ENCODE data around the gene TMEM143.
A peak's percentile ranks its signal among the peaks of the same experiment; 100 is the strongest.

The TMEM143 gene

DNA sequence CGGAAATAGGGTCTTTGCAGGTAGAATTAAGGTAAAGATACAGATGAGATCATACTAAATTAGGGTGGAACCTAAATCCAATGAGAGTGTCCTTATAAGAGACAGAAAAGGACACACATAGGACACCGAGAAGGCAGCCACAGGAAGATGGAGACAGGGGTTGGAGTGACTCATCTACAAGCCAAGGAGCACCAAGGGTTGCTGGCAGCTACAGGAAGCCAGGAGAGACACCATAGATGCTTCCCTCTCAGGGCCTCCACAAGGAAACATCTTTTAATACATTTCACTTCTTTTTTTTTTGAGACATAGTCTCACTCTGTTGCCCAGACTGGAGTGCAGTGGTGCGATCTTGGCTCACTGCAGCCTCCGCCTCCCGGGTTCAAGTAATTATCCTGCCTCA, 10.1 kb downstream of the TMEM143 start:
- no peak for DNase-seq

- DNase-seq, result peak; percentile 69 to 81
Measured at GRCh38 chr19:48351341-48351752, 12.4 kb downstream of the TMEM143 start.

GRCh38 chr19:48350856-48351255, 12.9 kb downstream of the TMEM143 start:
- DNase-seq, result no peak

- no peak for DNase-seq
Measured at GRCh38 chr19:48348737-48349136, 15.0 kb downstream of the TMEM143 start.

- no peak for DNase-seq
Measured at GRCh38 chr19:48348045-48348444, 15.7 kb downstream of the TMEM143 start.

DNA sequence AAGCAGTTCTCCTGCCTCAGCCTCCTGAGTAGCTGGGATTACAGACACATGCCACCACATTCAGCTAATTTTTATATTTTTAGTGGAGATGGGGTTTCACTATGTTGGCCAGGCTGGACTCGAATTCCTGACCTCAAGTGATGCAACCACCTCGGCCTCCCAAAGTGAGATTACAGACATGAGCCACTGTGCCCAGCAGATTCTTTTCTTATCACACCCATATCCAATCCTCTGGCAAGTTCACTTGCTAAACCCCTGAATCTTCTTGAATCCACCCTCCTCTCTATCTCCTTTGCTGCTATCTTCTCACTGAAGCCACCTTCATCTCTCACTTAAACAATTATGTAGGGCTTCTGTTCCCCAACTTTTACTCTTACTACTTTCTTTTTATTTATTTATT, 17.5 kb downstream of the TMEM143 start:
- no peak for DNase-seq

DNA sequence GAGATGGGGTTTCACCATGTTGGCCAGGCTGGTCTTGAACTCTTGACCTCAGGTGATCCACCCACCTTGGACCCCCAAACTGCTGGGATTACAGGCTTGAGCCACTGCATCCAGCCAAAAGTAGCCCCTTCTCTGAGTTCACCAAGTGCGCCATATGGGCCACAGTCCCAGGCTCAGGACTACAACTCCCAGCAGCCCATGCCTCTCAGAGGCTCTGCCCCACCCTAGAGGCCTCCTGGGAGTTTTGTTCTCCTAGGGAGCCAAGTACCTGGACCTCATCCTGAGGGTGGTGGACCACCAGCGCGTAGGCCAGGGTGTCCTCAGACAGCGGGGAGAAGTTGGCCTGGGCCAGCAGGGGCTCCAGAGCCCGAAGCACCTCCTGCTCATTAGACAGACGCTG, 18.8 kb downstream of the TMEM143 start:
- DNase-seq, result no peak

DNA sequence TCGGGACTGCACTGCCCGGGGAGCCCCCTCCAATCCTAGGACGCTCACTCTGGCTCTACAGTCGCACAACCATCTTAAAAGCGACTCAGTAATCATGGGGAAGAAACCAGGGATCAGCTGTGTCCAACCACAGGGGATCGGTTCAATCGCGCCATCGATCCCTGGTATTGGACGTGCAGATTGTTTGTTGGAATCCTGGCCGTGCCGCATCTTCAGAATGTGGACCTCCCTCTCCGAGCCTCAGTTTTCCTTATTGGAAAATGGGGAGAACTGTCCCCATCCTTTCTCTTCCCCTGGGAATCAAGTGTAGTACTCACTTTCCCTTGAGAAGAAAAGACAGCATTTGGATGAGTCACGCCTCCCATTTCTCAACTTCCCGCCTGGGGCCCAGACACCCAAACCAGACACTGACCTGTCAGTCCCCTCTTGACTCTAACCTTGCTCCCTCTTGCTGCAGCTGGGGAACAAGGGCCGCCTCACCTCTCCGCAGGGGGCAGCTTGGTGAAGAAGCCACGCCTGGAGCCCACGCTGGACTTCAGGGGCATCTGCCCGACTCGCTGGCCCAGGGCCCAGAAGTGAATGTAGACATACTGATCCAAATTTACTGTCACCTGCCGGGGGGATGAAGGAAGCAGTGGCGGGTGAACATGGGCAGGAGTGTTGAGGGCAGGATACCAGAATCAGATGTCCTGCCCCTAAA, 20.7 kb downstream of the TMEM143 start:
- DNase-seq, result no peak

GRCh38 chr19:48342414-48342738, 21.4 kb downstream of the TMEM143 start:
- no peak for DNase-seq

GRCh38 chr19:48341515-48342413, 22.0 kb downstream of the TMEM143 start:
- DNase-seq, result no peak

DNA sequence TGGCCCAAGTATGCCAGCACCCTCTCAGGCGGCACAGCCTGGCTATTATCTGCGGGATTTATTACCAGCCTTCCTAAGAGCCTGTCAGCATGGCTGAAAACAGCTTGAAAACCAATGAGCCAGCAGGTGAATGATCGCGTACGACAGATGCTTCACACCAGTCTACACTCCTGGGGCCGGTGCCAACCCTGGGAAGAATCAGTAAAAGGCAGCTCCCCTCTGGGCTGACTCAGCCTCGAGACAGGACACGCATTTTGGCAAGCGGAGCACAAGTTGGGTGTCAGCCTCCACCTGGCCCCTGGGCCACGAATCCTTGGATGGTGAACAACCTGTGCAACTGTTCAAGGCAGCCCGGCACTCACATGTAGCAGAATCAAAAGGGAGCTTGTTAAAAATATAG, 22.7 kb downstream of the TMEM143 start:
- no peak for DNase-seq

DNA sequence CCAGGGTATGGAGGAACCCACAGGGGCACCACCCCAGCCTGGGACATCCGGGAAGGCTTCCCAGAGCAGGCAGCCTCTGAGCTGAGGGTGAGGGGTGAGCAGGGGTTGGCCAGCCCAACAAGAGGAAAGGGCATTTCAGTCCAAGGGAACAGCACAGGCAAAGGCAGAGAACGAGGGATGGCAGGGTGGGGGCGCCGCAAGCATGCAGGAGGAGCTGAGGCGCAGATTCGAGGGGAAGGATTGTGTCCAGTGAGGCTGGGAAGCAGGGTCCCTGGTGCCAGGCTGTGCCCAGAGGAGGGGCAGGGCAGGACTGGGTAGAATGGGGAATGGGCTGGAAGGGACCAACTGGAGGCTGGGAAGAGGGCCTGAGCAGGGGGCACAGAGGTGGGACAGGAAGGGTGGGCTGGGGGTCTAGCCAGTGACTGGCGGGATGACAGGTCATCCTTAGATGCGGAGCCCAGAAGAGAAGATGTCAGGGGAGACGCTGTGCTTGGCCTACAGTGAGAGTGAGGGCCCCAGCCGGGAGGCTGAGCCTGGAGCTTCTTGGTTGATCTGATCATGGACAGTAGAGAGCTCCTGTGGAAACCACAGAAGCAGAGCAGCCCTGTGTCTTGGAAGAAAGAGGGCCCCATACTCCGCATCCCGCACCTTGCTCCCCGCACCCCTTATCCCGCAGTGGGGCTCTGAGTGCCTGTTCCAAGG, 24.8 kb downstream of the TMEM143 start:
- no peak for DNase-seq

DNA sequence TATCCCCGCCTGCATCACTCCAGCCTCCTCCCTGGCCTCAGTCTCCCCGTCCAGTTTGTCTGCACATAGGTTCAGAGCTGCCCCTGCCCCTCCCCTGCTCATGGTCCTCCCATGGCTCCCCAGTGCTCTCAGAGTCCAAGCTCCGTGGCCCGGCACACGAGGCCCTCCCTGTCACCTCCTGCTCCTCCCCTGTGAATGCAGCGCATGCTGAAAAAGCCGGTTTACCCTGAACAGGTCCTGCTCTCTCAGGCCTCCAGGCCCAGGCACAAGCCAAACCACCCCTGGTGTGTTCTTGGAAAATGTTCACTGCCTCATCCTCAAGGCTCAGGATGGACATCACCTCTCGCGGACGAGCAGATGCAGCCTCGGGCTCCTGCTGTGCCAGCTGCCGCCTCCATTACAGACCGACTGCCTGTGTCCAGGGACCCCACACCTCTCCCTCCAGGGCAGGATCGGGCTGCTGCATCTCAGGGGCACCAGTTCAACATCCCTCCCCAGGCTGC, 25.4 kb downstream of the TMEM143 start:
- DNase-seq, result no peak

DNA sequence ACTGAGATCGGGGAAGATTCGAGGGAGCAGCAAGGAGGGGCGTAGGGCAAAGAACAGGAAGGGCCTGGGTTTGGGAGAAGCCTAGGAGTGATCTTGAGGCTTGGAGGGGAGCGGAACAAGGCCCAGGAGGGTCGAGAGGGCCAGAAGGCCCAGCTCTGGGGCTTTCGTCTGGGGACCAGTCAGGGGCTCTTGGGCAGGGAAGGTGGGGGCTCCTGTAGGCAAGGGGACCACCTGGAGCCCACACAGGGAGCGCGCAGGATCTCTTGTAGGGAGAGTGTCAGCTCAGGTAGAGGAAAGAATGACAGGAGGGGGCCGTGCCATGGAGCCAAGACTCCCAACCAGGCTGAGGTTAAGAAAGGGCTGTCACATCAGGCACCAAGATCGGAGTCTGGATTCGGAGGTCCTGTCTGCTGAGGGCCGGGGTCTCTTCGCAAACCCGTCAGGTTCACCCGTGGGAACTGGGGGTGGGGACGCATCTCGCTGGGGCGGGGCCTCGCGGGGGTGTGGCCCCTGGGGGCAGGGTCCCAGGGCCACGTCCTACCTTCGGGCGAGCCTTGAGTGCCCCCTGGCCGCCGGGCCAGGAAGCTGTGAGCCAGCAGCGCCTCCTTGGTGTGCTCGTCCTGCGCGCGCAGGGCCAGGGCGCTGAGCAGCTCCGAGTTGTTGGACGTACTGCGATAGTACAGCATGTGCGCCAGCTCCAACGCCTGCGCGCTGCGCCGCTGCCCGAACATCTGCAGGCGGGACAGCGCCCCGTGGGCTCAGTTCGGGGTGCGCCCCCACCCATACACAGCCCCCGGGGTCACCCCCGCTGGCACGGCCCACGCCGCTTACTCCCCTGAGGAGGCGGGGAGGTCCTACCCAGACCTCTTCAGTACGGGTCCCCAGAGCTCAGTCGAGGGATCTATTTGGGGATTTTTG, 30.0 kb downstream of the TMEM143 start:
- peak; percentile 92 to 93 for DNase-seq

DNA sequence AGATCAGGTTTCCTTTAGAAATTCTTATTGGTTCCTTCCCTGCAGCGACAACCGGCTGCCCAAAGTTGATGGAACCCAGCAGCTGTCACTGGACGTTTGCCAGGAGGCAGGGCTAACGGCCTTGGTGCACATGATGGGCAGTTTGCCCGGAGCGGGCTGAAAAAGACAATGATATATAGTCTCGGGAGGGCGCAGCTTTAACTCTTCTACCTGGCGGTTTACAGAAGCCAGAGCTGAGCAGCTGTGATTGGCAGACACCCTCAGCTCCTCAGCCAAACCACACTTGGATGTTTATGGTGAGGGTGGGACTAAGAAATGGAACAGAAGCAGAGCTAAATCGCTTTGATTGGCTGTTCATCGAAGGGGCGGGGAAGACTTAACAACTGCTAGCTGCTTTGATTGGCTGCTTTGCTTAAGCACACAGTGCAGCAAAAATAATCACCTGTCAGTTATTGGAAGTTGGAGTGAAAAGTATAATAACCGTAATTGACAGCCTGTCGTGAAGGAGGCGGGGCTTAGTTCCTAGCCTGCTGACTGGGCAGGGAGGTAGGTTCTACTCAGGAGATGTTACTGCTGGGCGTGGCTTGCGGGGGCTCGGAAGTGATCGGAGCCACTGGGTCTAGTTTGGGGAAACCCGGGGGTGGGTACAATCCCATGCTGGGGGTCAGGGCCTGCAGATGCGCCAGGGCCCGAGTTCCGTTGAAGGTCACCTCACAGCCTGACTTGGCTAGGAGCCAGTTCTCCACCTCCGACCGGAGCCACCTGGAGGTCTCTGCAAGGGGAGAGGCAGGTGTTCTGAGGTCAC, 30.9 kb downstream of the TMEM143 start:
- peak; percentile 95 to 96 for DNase-seq

DNA sequence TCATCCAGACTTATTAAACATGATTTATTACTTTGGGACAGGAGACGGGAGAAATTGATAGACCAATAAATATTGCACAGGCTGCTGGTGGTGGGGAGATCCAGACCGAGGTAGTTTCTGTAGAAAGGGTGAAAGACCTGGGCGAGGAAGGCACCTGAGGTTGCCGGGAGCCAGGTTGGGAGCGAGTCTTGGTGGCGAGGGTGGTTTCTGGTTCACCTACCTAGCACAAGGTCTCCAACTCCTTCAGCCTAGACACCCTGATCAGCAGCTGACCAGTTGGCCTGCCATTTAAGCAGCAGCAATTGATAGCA, 31.4 kb downstream of the TMEM143 start:
- DNase-seq, result no peak

- peak; percentile 72 to 79 for DNase-seq
Measured at GRCh38 chr19:48330012-48330681, 33.6 kb downstream of the TMEM143 start.

DNA sequence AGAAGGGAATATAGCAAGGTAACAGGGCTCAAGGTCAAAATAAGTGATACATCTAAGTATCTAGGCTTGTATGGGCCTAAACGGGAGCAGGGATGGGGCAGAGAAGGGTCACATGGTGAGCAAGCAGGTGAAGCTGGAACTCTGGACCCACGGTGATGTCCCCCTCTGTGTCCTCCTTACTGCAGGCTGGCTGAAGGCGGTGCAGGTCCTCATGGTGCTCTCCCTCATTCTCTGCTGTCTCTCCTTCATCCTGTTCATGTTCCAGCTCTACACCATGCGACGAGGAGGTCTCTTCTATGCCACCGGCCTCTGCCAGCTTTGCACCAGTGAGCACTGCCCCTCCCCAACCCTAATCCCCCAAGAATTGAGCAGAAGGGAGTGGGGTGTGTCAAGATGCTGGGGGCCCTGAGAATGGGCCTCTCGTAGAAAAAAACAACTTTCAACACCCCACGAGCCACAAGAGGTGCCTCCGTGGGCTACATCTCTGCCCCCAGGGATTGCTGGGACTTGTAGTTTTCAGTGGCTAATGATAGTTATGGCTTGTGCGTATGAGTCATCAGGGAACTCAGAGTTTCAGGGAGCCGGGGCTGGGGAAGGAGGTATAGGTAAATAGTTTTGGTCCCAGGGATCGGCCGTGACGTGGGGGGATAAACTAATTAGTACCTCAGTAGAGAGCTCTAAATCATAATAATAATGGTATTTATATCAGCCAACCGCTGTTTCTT, 34.4 kb downstream of the TMEM143 start:
- peak; percentile 40 to 50 for DNase-seq

GRCh38 chr19:48325265-48325910, 38.4 kb downstream of the TMEM143 start, which contains the start of gene EMP3:
Gene EMP3 (plus strand): TSS chr19:48325552. CDS start chr19:48326845, 1,293 bp downstream.
- DNase-seq, result peak; percentile 83 to 85

Measured in activated CD4-positive, alpha-beta T cell treated with anti-CD3 and anti-CD28 coated beads for 4 hours (primary cell).